Measurements from ENCODE around the gene TBX5.

The TBX5 gene

GRCh38 chr12:114327765-114328164, 78.2 kb downstream of the TBX5 start:
- no peak for TF ChIP-seq SIN3A (IDR thresholded peaks at IDR 0.05; ENCODE audit: borderline replicate concordance, insufficient read depth, low read length)
- no peak for TF ChIP-seq TAF1 (IDR thresholded peaks at IDR 0.05; ENCODE audit: borderline replicate concordance, insufficient read depth, low read length)
- no peak for TF ChIP-seq FOXP2 (optimal IDR thresholded peaks at IDR 0.05; ENCODE audit: borderline replicate concordance, extremely low read depth, extremely low read length, insufficient read depth)
- TF ChIP-seq POLR2AphosphoS5 (IDR thresholded peaks at IDR 0.05; ENCODE audit: low read depth, low read length) = no peak
- TF ChIP-seq REST (IDR thresholded peaks at IDR 0.05; ENCODE audit: insufficient read depth in 1 of 2, low read depth in 2 of 2, low read length in 2 of 2) = no peak

GRCh38 chr12:114321524-114321923, 84.4 kb downstream of the TBX5 start:
- TF ChIP-seq POLR2AphosphoS5 (IDR thresholded peaks at IDR 0.05; ENCODE audit: low read depth, low read length) (no peak), SIN3A (IDR thresholded peaks at IDR 0.05; ENCODE audit: borderline replicate concordance, insufficient read depth, low read length) (no peak), FOXP2 (optimal IDR thresholded peaks at IDR 0.05; ENCODE audit: borderline replicate concordance, extremely low read depth, extremely low read length, insufficient read depth) (no peak), TAF1 (IDR thresholded peaks at IDR 0.05; ENCODE audit: borderline replicate concordance, insufficient read depth, low read length) (no peak), REST (IDR thresholded peaks at IDR 0.05; ENCODE audit: insufficient read depth in 1 of 2, low read depth in 2 of 2, low read length in 2 of 2) (no peak)

GRCh38 chr12:114320968-114321367, 85.0 kb downstream of the TBX5 start:
- TF ChIP-seq FOXP2 (optimal IDR thresholded peaks at IDR 0.05; ENCODE audit: borderline replicate concordance, extremely low read depth, extremely low read length, insufficient read depth) (no peak), TAF1 (IDR thresholded peaks at IDR 0.05; ENCODE audit: borderline replicate concordance, insufficient read depth, low read length) (no peak), REST (IDR thresholded peaks at IDR 0.05; ENCODE audit: insufficient read depth in 1 of 2, low read depth in 2 of 2, low read length in 2 of 2) (no peak), SIN3A (IDR thresholded peaks at IDR 0.05; ENCODE audit: borderline replicate concordance, insufficient read depth, low read length) (no peak), POLR2AphosphoS5 (IDR thresholded peaks at IDR 0.05; ENCODE audit: low read depth, low read length) (no peak)

GRCh38 chr12:114320101-114320500, 85.8 kb downstream of the TBX5 start:
- no peak for TF ChIP-seq REST (IDR thresholded peaks at IDR 0.05; ENCODE audit: insufficient read depth in 1 of 2, low read depth in 2 of 2, low read length in 2 of 2)
- TF ChIP-seq TAF1 (IDR thresholded peaks at IDR 0.05; ENCODE audit: borderline replicate concordance, insufficient read depth, low read length) = no peak
- TF ChIP-seq FOXP2 (optimal IDR thresholded peaks at IDR 0.05; ENCODE audit: borderline replicate concordance, extremely low read depth, extremely low read length, insufficient read depth) = no peak
- no peak for TF ChIP-seq POLR2AphosphoS5 (IDR thresholded peaks at IDR 0.05; ENCODE audit: low read depth, low read length)
- TF ChIP-seq SIN3A (IDR thresholded peaks at IDR 0.05; ENCODE audit: borderline replicate concordance, insufficient read depth, low read length) = no peak

GRCh38 chr12:114319422-114319821, 86.5 kb downstream of the TBX5 start:
- TF ChIP-seq TAF1 (IDR thresholded peaks at IDR 0.05; ENCODE audit: borderline replicate concordance, insufficient read depth, low read length) = no peak

Measured in PFSK-1 (cell line).